Ascending aorta (tissue), 2 donors: ENCODE data around the gene IQGAP2. TPM values are rescaled to one million over a fixed set of nuclear protein-coding genes. Genes with fewer than 3 reads are reported as not detected.
A peak's percentile ranks its signal among the peaks of the same experiment; 100 is the strongest.

ENCODE experiments used
- DNase-seq, 2 donors: peaks; one replicate each; pipeline ENCODE4 v3.0.0-alpha.2; 2019; ENCODE audit warnings: low spot score in 2 of 2
- H3K27ac ChIP-seq, 2 donors: fragments of 200-600 bp; sonication (generic); one replicate each; pipeline ENCODE4 v1.5.1; 2016 to 2017; ENCODE audit warnings: mild to moderate bottlenecking in 1 of 2
- H3K27me3 ChIP-seq: fragments of 200-600 bp; sonication (generic); one replicate; pipeline ENCODE4 v1.5.1; 2017
- H3K36me3 ChIP-seq, 2 donors: fragments of 200-600 bp; sonication (generic); one replicate each; pipeline ENCODE4 v1.5.1; 2016
- H3K4me1 ChIP-seq, 2 donors: fragments of 200-600 bp; sonication (generic); one replicate each; pipeline ENCODE4 v1.5.1; 2016 to 2017; ENCODE audit warnings: mild to moderate bottlenecking in 1 of 2
- H3K4me3 ChIP-seq, 2 donors: fragments of 200-600 bp; sonication (generic); one replicate each; pipeline ENCODE4 v1.5.1; 2016 to 2017; ENCODE audit warnings: mild to moderate bottlenecking in 1 of 2
- H3K9me3 ChIP-seq, 2 donors: fragments of 200-600 bp; sonication (generic); one replicate each; pipeline ENCODE4 v1.5.1; 2016
- intact Hi-C: fragments of 100-400 bp; cut with DNase I; formaldehyde crosslinking; loops from one replicate; pipeline ENCODE4 v1.15.1; 2023
- total RNA-seq: library from RNA; depleted of rRNA; stranded (reverse); fragments of >200 nt; gene quantifications from one replicate; pipeline ENCODE4 v1.1.0, GENCODE V29; 2016
- TF ChIP-seq, protein P1 (sequence below), 3 experiments: fragments of 200-600 bp in 2 of 3; fragments of 450-650 bp in 1 of 3; sonication (generic) in 2 of 3; IDR thresholded peaks; one replicate each; pipeline ENCODE4 v1.5.1; 2016 to 2019; ENCODE audit warnings: antibody characterized with exemption in 3 of 3, mild to moderate bottlenecking in 1 of 3, moderate library complexity in 1 of 3

IQGAP2 gene
- total RNA-seq, 1 donor from 2014 or later, result 19.8 TPM

GRCh38 chr5:76689321-76690036 is 286.4 kb downstream of the IQGAP2 start:
- no peak for DNase-seq
- peak overlapping the region in 1 of 2 donors; percentile 38 for H3K27ac ChIP-seq
- H3K27me3 ChIP-seq, result no peaks in the 10 kb centered on the region
- no peaks in the 10 kb centered on the region for H3K36me3 ChIP-seq
- intact Hi-C loops, result no loop called here
- H3K4me1 ChIP-seq, result peaks cover 0 to 18% of the 10 kb centered on the region in 2 donors
- TF ChIP-seq, protein P1, sequence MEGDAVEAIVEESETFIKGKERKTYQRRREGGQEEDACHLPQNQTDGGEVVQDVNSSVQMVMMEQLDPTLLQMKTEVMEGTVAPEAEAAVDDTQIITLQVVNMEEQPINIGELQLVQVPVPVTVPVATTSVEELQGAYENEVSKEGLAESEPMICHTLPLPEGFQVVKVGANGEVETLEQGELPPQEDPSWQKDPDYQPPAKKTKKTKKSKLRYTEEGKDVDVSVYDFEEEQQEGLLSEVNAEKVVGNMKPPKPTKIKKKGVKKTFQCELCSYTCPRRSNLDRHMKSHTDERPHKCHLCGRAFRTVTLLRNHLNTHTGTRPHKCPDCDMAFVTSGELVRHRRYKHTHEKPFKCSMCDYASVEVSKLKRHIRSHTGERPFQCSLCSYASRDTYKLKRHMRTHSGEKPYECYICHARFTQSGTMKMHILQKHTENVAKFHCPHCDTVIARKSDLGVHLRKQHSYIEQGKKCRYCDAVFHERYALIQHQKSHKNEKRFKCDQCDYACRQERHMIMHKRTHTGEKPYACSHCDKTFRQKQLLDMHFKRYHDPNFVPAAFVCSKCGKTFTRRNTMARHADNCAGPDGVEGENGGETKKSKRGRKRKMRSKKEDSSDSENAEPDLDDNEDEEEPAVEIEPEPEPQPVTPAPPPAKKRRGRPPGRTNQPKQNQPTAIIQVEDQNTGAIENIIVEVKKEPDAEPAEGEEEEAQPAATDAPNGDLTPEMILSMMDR (IDR thresholded peaks at IDR 0.05), result no peak
- H3K4me3 ChIP-seq, result no peak overlapping the region
- H3K9me3 ChIP-seq, result no peaks in the 10 kb centered on the region

- no peak for DNase-seq
- intact Hi-C loops, result no loop called here
- Histone ChIP-seq H3K4me1 (peaks cover 0 to 18% of the 10 kb centered on the region in 2 donors), H3K9me3 (no peaks in the 10 kb centered on the region), H3K4me3 (no peak overlapping the region), H3K27me3 (no peaks in the 10 kb centered on the region), H3K36me3 (no peaks in the 10 kb centered on the region), H3K27ac (peak overlapping the region in 1 of 2 donors; percentile 38)
- TF ChIP-seq, protein P1 (IDR thresholded peaks at IDR 0.05), result no peak
Measured at GRCh38 chr5:76690037-76690679, 287.1 kb downstream of the IQGAP2 start.

DNA sequence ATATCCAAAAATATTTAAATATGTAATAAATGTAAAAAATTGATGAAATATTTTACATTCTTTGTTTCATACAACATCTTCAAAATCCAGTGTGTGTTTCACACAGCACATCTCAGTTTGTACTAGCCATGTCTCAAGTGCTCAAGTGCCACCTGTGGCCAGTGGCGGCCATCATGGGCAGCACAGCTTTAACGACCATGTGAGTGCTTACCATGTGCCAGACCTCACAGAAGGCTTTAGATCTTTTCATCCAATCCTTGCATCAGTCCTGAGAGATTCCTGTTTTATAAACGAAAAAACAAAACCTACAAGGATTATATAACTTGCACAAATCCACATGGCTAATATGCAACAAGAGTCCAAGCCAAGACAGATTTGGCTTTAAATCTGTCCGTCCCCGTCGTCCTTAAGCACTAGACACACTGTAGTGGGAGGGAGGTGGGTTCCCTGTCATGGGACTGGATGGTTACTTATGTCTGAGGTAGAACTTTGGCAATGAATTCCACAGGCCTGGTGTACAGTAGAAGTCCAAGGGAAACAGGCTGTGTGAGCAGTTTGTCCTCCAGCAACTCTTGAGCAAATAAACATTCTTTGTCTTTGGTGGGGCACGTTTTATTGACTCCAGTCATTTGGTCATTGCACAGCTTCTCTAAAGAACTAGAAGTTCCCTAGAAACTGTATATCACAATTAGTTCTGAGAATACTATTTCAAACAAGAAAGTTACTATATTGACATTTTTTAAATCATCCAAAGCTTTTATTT is 287.8 kb downstream of the IQGAP2 start:
- TF ChIP-seq, protein P1 (IDR thresholded peaks at IDR 0.05), result no peak
- peak overlapping the region; percentile 53 to 55 for H3K27ac ChIP-seq
- no peaks in the 10 kb centered on the region for H3K36me3 ChIP-seq
- H3K4me1 ChIP-seq, result peaks cover 0 to 18% of the 10 kb centered on the region in 2 donors
- intact Hi-C loops, result no loop called here
- H3K4me3 ChIP-seq, result no peak overlapping the region
- H3K27me3 ChIP-seq, result no peaks in the 10 kb centered on the region
- DNase-seq, result no peak
- no peaks in the 10 kb centered on the region for H3K9me3 ChIP-seq

- Histone ChIP-seq H3K9me3 (no peaks in the 10 kb centered on the region), H3K36me3 (no peaks in the 10 kb centered on the region), H3K27ac (peak overlapping the region; percentile 53 to 55), H3K27me3 (no peaks in the 10 kb centered on the region), H3K4me1 (peaks cover 0 to 18% of the 10 kb centered on the region in 2 donors), H3K4me3 (no peak overlapping the region)
- intact Hi-C loops, result no loop called here
- TF ChIP-seq, protein P1 (IDR thresholded peaks at IDR 0.05), result no peak
- DNase-seq, result no peak
Measured at GRCh38 chr5:76691467-76692273, 288.6 kb downstream of the IQGAP2 start.

DNA sequence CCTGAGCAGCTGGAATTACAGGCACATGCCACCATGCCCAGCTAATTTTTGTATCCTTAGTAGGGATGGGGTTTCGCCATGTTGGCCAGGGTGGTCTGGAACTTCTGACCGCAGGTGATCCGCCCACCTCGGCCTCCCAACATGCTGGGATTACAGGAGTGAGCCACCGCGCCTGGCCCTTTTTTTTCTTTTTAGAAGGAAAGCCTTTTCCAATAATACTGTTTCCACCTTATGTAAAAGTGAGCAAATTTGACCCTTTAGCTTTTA is 289.1 kb downstream of the IQGAP2 start:
- H3K4me3 ChIP-seq, result no peak overlapping the region
- H3K27ac ChIP-seq, result no peak overlapping the region
- H3K9me3 ChIP-seq, result no peaks in the 10 kb centered on the region
- peaks cover 0 to 18% of the 10 kb centered on the region in 2 donors for H3K4me1 ChIP-seq
- TF ChIP-seq, protein P1 (IDR thresholded peaks at IDR 0.05), result no peak
- intact Hi-C loops, result no loop called here
- no peak for DNase-seq
- no peaks in the 10 kb centered on the region for H3K36me3 ChIP-seq
- no peaks in the 10 kb centered on the region for H3K27me3 ChIP-seq
